ENCODE results near the gene AZIN2. TPM values are rescaled to one million over a fixed set of nuclear protein-coding genes. Genes with fewer than 3 reads are reported as not detected.

AZIN2 gene
- total and polyA plus RNA-seq, 2 of the 13 experiments (the other 11 are each of a cell fraction or from before 2014, with no cell fraction given): 1.7 to 3.5 TPM

DNA sequence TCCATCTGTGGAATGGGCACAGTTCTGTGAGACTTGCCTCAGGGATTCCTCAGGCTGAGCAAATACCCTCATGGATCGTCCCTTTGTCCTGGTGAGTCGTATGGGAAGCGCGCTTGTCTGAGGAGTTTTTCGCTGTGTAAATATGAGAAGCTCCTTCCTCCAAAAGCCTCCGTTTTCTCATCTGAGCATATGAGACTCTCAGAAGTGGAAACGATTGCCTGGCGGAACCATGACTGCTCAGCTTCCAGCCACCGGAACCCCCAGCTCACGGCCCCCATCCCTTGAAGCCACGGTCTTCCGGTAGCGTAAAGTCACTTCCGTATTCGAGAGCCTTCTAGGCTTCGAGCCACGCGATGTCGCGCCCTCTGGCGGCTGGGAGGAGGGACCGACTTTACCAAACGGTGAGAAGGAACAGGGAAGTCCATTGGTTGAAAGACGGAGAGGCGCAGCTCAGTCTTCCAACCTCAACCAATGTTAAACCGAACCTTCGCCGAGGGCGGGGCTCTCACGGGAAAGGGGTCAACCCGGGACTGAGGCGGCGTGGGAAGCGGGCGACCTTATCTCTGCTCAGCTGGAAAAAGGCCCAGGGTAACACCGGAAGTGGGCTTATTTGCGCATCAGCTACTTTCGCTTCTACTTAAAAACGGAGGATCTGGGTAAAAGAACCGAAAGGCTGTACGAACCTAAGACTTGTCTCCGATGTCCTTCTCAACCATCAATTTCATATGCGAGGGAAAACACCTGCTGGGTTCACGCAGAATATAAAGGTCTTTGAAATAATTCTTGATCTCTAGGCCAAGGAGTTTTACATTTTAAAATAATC, 46.3 kb downstream of the AZIN2 start (continued):
- TF ChIP-seq, protein P1, sequence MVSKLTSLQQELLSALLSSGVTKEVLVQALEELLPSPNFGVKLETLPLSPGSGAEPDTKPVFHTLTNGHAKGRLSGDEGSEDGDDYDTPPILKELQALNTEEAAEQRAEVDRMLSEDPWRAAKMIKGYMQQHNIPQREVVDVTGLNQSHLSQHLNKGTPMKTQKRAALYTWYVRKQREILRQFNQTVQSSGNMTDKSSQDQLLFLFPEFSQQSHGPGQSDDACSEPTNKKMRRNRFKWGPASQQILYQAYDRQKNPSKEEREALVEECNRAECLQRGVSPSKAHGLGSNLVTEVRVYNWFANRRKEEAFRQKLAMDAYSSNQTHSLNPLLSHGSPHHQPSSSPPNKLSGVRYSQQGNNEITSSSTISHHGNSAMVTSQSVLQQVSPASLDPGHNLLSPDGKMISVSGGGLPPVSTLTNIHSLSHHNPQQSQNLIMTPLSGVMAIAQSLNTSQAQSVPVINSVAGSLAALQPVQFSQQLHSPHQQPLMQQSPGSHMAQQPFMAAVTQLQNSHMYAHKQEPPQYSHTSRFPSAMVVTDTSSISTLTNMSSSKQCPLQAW (CRISPR knock-in tag; IDR thresholded peaks at IDR 0.05): peak; percentile 93
- peak; percentile 82; the same call in 1 of the 2 replicates for TF ChIP-seq ZNF615 (CRISPR knock-in tag; IDR thresholded peaks at IDR 0.05; ENCODE audit: borderline replicate concordance)
- peak; percentile 80; the same call in 1 of the 2 replicates for TF ChIP-seq KDM5B (CRISPR knock-in tag; IDR thresholded peaks at IDR 0.05; ENCODE audit: borderline replicate concordance)
- no peak for TF ChIP-seq ZNF777 (CRISPR knock-in tag; IDR thresholded peaks at IDR 0.05)
- TF ChIP-seq, protein P2, sequence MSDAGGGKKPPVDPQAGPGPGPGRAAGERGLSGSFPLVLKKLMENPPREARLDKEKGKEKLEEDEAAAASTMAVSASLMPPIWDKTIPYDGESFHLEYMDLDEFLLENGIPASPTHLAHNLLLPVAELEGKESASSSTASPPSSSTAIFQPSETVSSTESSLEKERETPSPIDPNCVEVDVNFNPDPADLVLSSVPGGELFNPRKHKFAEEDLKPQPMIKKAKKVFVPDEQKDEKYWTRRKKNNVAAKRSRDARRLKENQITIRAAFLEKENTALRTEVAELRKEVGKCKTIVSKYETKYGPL (CRISPR knock-in tag; IDR thresholded peaks at IDR 0.05): no peak; the same call in 1 of the 2 replicates
- TF ChIP-seq KDM6A (CRISPR knock-in tag; IDR thresholded peaks at IDR 0.05; ENCODE audit: low read depth): no peak; the same call in 1 of the 2 replicates
- peak; percentile 29 for TF ChIP-seq ZEB1 (IDR thresholded peaks at IDR 0.05; ENCODE audit: insufficient replicate concordance, low read depth)
- TF ChIP-seq, protein P3, sequence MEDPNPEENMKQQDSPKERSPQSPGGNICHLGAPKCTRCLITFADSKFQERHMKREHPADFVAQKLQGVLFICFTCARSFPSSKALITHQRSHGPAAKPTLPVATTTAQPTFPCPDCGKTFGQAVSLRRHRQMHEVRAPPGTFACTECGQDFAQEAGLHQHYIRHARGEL (CRISPR knock-in tag; IDR thresholded peaks at IDR 0.05): no peak
- TF ChIP-seq, protein P4, sequence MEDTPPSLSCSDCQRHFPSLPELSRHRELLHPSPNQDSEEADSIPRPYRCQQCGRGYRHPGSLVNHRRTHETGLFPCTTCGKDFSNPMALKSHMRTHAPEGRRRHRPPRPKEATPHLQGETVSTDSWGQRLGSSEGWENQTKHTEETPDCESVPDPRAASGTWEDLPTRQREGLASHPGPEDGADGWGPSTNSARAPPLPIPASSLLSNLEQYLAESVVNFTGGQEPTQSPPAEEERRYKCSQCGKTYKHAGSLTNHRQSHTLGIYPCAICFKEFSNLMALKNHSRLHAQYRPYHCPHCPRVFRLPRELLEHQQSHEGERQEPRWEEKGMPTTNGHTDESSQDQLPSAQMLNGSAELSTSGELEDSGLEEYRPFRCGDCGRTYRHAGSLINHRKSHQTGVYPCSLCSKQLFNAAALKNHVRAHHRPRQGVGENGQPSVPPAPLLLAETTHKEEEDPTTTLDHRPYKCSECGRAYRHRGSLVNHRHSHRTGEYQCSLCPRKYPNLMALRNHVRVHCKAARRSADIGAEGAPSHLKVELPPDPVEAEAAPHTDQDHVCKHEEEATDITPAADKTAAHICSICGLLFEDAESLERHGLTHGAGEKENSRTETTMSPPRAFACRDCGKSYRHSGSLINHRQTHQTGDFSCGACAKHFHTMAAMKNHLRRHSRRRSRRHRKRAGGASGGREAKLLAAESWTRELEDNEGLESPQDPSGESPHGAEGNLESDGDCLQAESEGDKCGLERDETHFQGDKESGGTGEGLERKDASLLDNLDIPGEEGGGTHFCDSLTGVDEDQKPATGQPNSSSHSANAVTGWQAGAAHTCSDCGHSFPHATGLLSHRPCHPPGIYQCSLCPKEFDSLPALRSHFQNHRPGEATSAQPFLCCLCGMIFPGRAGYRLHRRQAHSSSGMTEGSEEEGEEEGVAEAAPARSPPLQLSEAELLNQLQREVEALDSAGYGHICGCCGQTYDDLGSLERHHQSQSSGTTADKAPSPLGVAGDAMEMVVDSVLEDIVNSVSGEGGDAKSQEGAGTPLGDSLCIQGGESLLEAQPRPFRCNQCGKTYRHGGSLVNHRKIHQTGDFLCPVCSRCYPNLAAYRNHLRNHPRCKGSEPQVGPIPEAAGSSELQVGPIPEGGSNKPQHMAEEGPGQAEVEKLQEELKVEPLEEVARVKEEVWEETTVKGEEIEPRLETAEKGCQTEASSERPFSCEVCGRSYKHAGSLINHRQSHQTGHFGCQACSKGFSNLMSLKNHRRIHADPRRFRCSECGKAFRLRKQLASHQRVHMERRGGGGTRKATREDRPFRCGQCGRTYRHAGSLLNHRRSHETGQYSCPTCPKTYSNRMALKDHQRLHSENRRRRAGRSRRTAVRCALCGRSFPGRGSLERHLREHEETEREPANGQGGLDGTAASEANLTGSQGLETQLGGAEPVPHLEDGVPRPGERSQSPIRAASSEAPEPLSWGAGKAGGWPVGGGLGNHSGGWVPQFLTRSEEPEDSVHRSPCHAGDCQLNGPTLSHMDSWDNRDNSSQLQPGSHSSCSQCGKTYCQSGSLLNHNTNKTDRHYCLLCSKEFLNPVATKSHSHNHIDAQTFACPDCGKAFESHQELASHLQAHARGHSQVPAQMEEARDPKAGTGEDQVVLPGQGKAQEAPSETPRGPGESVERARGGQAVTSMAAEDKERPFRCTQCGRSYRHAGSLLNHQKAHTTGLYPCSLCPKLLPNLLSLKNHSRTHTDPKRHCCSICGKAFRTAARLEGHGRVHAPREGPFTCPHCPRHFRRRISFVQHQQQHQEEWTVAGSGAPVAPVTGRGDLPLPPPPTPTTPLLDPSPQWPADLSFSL (CRISPR knock-in tag; IDR thresholded peaks at IDR 0.05): no peak
- TF ChIP-seq, protein P5, sequence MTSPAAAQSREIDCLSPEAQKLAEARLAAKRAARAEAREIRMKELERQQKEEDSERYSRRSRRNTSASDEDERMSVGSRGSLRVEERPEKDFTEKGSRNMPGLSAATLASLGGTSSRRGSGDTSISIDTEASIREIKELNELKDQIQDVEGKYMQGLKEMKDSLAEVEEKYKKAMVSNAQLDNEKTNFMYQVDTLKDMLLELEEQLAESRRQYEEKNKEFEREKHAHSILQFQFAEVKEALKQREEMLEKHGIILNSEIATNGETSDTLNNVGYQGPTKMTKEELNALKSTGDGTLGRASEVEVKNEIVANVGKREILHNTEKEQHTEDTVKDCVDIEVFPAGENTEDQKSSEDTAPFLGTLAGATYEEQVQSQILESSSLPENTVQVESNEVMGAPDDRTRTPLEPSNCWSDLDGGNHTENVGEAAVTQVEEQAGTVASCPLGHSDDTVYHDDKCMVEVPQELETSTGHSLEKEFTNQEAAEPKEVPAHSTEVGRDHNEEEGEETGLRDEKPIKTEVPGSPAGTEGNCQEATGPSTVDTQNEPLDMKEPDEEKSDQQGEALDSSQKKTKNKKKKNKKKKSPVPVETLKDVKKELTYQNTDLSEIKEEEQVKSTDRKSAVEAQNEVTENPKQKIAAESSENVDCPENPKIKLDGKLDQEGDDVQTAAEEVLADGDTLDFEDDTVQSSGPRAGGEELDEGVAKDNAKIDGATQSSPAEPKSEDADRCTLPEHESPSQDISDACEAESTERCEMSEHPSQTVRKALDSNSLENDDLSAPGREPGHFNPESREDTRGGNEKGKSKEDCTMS (CRISPR knock-in tag; conservative IDR thresholded peaks at IDR 0.05): no peak
- peak; percentile 64 for TF ChIP-seq TBX2 (CRISPR knock-in tag; IDR thresholded peaks at IDR 0.05; ENCODE audit: borderline replicate concordance)
- TF ChIP-seq ZZZ3 (CRISPR knock-in tag; IDR thresholded peaks at IDR 0.05; ENCODE audit: borderline replicate concordance): peak; percentile 98
- peak; percentile 67; the same call in 1 of the 2 replicates for TF ChIP-seq TSC22D2 (CRISPR knock-in tag; IDR thresholded peaks at IDR 0.05; ENCODE audit: borderline replicate concordance)

Data from HepG2 (cell line).